ENCODE results near the gene PIR.

- TF ChIP-seq CTCF (IDR thresholded peaks at IDR 0.05; ENCODE audit: poor library complexity, severe bottlenecking) (no peak), SMC3 (conservative IDR thresholded peaks at IDR 0.05; ENCODE audit: poor library complexity) (no peak), REST (IDR thresholded peaks at IDR 0.05; ENCODE audit: borderline replicate concordance) (no peak), MXI1 (conservative IDR thresholded peaks at IDR 0.05; ENCODE audit: poor library complexity, severe bottlenecking) (no peak), EP300 (conservative IDR thresholded peaks at IDR 0.05; ENCODE audit: poor library complexity, severe bottlenecking) (no peak), POLR2AphosphoS5 (IDR thresholded peaks at IDR 0.05) (no peak), EZH2 (IDR thresholded peaks at IDR 0.05; ENCODE audit: borderline replicate concordance, insufficient read depth, low read length, poor library complexity, severe bottlenecking) (no peak), RAD21 (conservative IDR thresholded peaks at IDR 0.05) (no peak)
These were observed 31.3 kb upstream of the PIR start for GRCh38 chrX:15524417-15524816.

Data from neural cell (in vitro differentiated cells).